Measurements from ENCODE around the gene JAZF1.
"Not testable (repeated sequence)": the region's sequence is repeated elsewhere in the genome, so short reads cannot be mapped to it uniquely, and the experiment has no call there.

Gene JAZF1

GRCh38 chr7:27897001-27897400, 283.6 kb downstream of the JAZF1 start:
- DNase-seq: no peak

- no peak for DNase-seq
Observed at GRCh38 chr7:27895551-27895950, 285.0 kb downstream of the JAZF1 start.

GRCh38 chr7:27890205-27890849, 290.3 kb downstream of the JAZF1 start:
- no peak for DNase-seq

- DNase-seq: no peak
Observed at GRCh38 chr7:27889800-27890199, 290.8 kb downstream of the JAZF1 start.

- DNase-seq: no peak
Observed at GRCh38 chr7:27888736-27889135, 291.9 kb downstream of the JAZF1 start.

GRCh38 chr7:27886710-27887109, 293.9 kb downstream of the JAZF1 start:
- DNase-seq: not testable (repeated sequence)

- DNase-seq: no peak
Observed at GRCh38 chr7:27885652-27886051, 294.9 kb downstream of the JAZF1 start.

GRCh38 chr7:27883696-27884095, 296.9 kb downstream of the JAZF1 start:
- no peak for DNase-seq

- no peak for DNase-seq
Observed at GRCh38 chr7:27876756-27877155, 303.8 kb downstream of the JAZF1 start.

- DNase-seq: no peak
Observed at GRCh38 chr7:27875832-27876231, 304.8 kb downstream of the JAZF1 start.

GRCh38 chr7:27875061-27875460, 305.5 kb downstream of the JAZF1 start:
- DNase-seq: no peak

- DNase-seq: no peak
Observed at GRCh38 chr7:27873981-27874957, 306.3 kb downstream of the JAZF1 start.

- no peak for DNase-seq
Observed at GRCh38 chr7:27872356-27873275, 308.0 kb downstream of the JAZF1 start.

- no peak for DNase-seq
Observed at GRCh38 chr7:27871866-27872265, 308.7 kb downstream of the JAZF1 start.

GRCh38 chr7:27871086-27871485, 309.5 kb downstream of the JAZF1 start:
- DNase-seq: no peak

- DNase-seq: no peak
Observed at GRCh38 chr7:27870595-27870994, 310.0 kb downstream of the JAZF1 start.

- no peak for DNase-seq
Observed at GRCh38 chr7:27869056-27869455, 311.5 kb downstream of the JAZF1 start.

GRCh38 chr7:27868131-27868550, 312.5 kb downstream of the JAZF1 start:
- no peak for DNase-seq

- no peak for DNase-seq
Observed at GRCh38 chr7:27866828-27867672, 313.5 kb downstream of the JAZF1 start.

GRCh38 chr7:27866256-27866655, 314.3 kb downstream of the JAZF1 start:
- DNase-seq: no peak

GRCh38 chr7:27863880-27864279, 316.7 kb downstream of the JAZF1 start:
- no peak for DNase-seq

GRCh38 chr7:27861747-27862146, 318.8 kb downstream of the JAZF1 start:
- DNase-seq: no peak
